A549 treated with Mapracorat at 1 μM for 4 hours (cell line): Measurements from ENCODE around the gene CREG2. TPM values are rescaled to one million over a fixed set of nuclear protein-coding genes. Genes with fewer than 3 reads are reported as not detected.

Source experiments
- total RNA-seq: library from RNA; stranded (reverse); fragments of 200-300 nt; extraction: Qiagen RNA extraction; gene quantifications from 5 replicates; pipeline ENCODE4 v1.2.3, GENCODE V29; 2022

The CREG2 gene
- total RNA-seq, result 6.8 to 13.4 TPM (median 11.9 TPM) in 5 replicates

GRCh38 chr2:101387151-101387834 is at the start of gene CREG2:
CREG2 (minus strand) TSS chr2:101387503; CDS start chr2:101387457, 46 bp downstream.

GRCh38 chr2:101308432-101309210 is 78.7 kb downstream of the CREG2 start, which contains the start of gene RNF149:
RNF149 (minus strand) TSS chr2:101308701; CDS start chr2:101308588, 113 bp downstream.

Other genes starting within 250 kb of the CREG2 start
- 79.6 to 107 TPM (median 90.9 TPM) in 5 replicates for gene TBC1D8, start 236.1 kb downstream of the CREG2 start, total RNA-seq
- gene CNOT11, start 134.6 kb downstream of the CREG2 start, total RNA-seq, result 38.6 to 56.8 TPM (median 40.2 TPM) in 5 replicates
- gene RNF149, start 78.8 kb downstream of the CREG2 start, total RNA-seq, result 33.3 to 48.4 TPM (median 43.6 TPM) in 5 replicates
- not detected in 5 replicates for gene RFX8, start 87.6 kb upstream of the CREG2 start, total RNA-seq